HepG2 (cell line): ENCODE results near the gene OR1S1. TPM values are rescaled to one million over a fixed set of nuclear protein-coding genes. Genes with fewer than 3 reads are reported as not detected.

Experiments
- ATAC-seq: fragments of 200-7000 bp; cut with Tn5 transposase; 3 replicates; pipeline ENCODE4 v1.9.1; 2020; ENCODE audit warnings: mild to moderate bottlenecking, moderate library complexity
- BruUV-seq: library from RNA; stranded (reverse); fragments of 400-500 nt; replicated peaks from 2 replicates; lab custom pipeline; 2021; lab: Mats Ljungman, UMichigan
- CTCF ChIA-PET: fragments of 300-600 bp; formaldehyde crosslinking; extraction: SDS; loops from one replicate; lab custom pipeline; 2021; ENCODE audit warnings: low total read pairs, inconsistent platforms, low intra/inter-chr PET ratio; lab: Yijun Ruan, JAX
- POLR2A ChIA-PET: fragments of 350-600 bp; sonication (Branson Sonifier 250); formaldehyde crosslinking; loops from one replicate; lab custom pipeline; 2020; ENCODE audit warnings: antibody characterized with exemption, inconsistent platforms; lab: Yijun Ruan, JAX
- DNase-seq: peaks from one replicate; pipeline ENCODE4 v3.0.0-alpha.2; 2015; ENCODE audit warnings: low spot score
- FAIRE-seq: peaks from 3 replicates; lab custom pipeline; 2011; peaks lifted over from hg19 to GRCh38; lab: Jason Lieb, UNC
- H2AFZ ChIP-seq: one replicate; pipeline ENCODE4 v1.6.1; 2011; ENCODE audit warnings: low read length, inconsistent platforms
- H3K27ac ChIP-seq: fragments of 300-600 bp; 3 replicates; pipeline ENCODE4 v1.8.0; 2011; ENCODE audit warnings: mixed run types, mild to moderate bottlenecking, mixed read lengths, low read length, inconsistent platforms; ENCODE audit not compliant: insufficient read depth; ENCODE audit errors: extremely low read length
- H3K27me3 ChIP-seq, 2 experiments: fragments of 200-600 bp in 1 of 2; 2 replicates in 1 of 2; 3 replicates in 1 of 2; pipeline versions ENCODE4 v1.6.0 to v1.8.0; 2011; ENCODE audit warnings: low read length in 2 of 2, mild to moderate bottlenecking in 2 of 2, moderate library complexity in 2 of 2, inconsistent platforms in 1 of 2; ENCODE audit not compliant: insufficient read depth in 2 of 2, control insufficient read depth in 1 of 2
- H3K36me3 ChIP-seq, 2 experiments: fragments of 200-600 bp in 1 of 2; replicated peaks in 1 of 2; 2 replicates in 1 of 2; 3 replicates in 1 of 2; pipeline versions ENCODE4 v1.5.1 to v1.8.0; 2011; ENCODE audit warnings: low read length in 2 of 2, inconsistent platforms in 1 of 2; ENCODE audit not compliant: insufficient read depth in 2 of 2, control insufficient read depth in 1 of 2
- H3K4me1 ChIP-seq: 2 replicates; pipeline ENCODE4 v1.5.1; 2012; ENCODE audit warnings: low read length, inconsistent platforms; ENCODE audit not compliant: insufficient read depth
- H3K4me2 ChIP-seq: 2 replicates; pipeline ENCODE4 v1.6.0; 2011; ENCODE audit warnings: low read depth, low read length, inconsistent platforms
- H3K4me3 ChIP-seq, 3 experiments: fragments of 200-600 bp in 1 of 3; sonication (generic), shearing (Covaris generic) in 1 of 3; replicated peaks in 1 of 3; 2 replicates each; pipeline ENCODE4 v1.5.1; 2011 to 2016; ENCODE audit warnings: low read length in 3 of 3, inconsistent platforms in 2 of 3, low read depth in 2 of 3, mild to moderate bottlenecking in 2 of 3, control low read depth in 1 of 3, mixed read lengths in 1 of 3; ENCODE audit not compliant: insufficient read depth in 1 of 3
- H3K79me2 ChIP-seq: one replicate; pipeline ENCODE4 v1.6.1; 2011; ENCODE audit warnings: low read length, inconsistent platforms; ENCODE audit not compliant: insufficient read depth
- H3K9ac ChIP-seq: 2 replicates; pipeline ENCODE4 v1.6.0; 2011; ENCODE audit warnings: mild to moderate bottlenecking, low read depth, low read length, inconsistent platforms; ENCODE audit not compliant: insufficient read depth
- H3K9me3 ChIP-seq: 2 replicates; pipeline ENCODE4 v1.5.1; 2012; ENCODE audit warnings: mild to moderate bottlenecking, low read length
- H4K20me1 ChIP-seq: 2 replicates; pipeline ENCODE4 v1.6.0; 2011; ENCODE audit warnings: inconsistent platforms, mild to moderate bottlenecking, low read length, moderate library complexity; ENCODE audit not compliant: insufficient read depth
- IRF2 ChIP-seq: IDR thresholded peaks from 2 replicates; pipeline ENCODE4 v1.6.1; 2018; ENCODE audit warnings: missing genetic modification reagents, missing compliant biosample characterization
- KAT7 ChIP-seq: IDR thresholded peaks from 2 replicates; pipeline ENCODE4 v1.6.1; 2018; ENCODE audit warnings: borderline replicate concordance, missing compliant biosample characterization
- NR1H2 ChIP-seq: sonication (generic); formaldehyde crosslinking; IDR thresholded peaks from 2 replicates; pipeline ENCODE4 v1.8.1; 2022; ENCODE audit warnings: low read depth, missing genetic modification reagents, borderline replicate concordance
- RARG ChIP-seq: sonication (generic); formaldehyde crosslinking; IDR thresholded peaks from 2 replicates; pipeline ENCODE4 v1.4.0; 2020; ENCODE audit warnings: low read depth, mild to moderate bottlenecking, missing genetic modification reagents
- RXRB ChIP-seq: IDR thresholded peaks from 2 replicates; pipeline ENCODE4 v1.6.1; 2016; ENCODE audit warnings: borderline replicate concordance, missing genetic modification reagents, missing compliant biosample characterization
- STAG1 ChIP-seq: sonication (generic); formaldehyde crosslinking; IDR thresholded peaks from 2 replicates; pipeline ENCODE4 v1.4.0; 2020; ENCODE audit warnings: missing genetic modification reagents
- U2AF1 ChIP-seq: fragments of 200-400 bp; formaldehyde crosslinking; optimal IDR thresholded peaks from 2 replicates; pipeline ENCODE3; 2017; ENCODE audit warnings: mild to moderate bottlenecking, low read depth, low read length
- ZNF33A ChIP-seq: sonication (generic); formaldehyde crosslinking; IDR thresholded peaks from 2 replicates; pipeline ENCODE4 v1.5.1; 2020; ENCODE audit warnings: missing genetic modification reagents, mild to moderate bottlenecking, moderate library complexity, borderline replicate concordance
- ZNF430 ChIP-seq: sonication (generic); formaldehyde crosslinking; IDR thresholded peaks from 2 replicates; pipeline ENCODE4 v1.9.0; 2021; ENCODE audit warnings: mild to moderate bottlenecking, missing genetic modification reagents
- ZNF432 ChIP-seq: sonication (generic); formaldehyde crosslinking; IDR thresholded peaks from 2 replicates; pipeline ENCODE4 v1.5.0; 2020; ENCODE audit warnings: missing genetic modification reagents, mild to moderate bottlenecking, borderline replicate concordance
- in situ Hi-C: cut with HindIII; loops from 2 replicates; pipeline ENCODE4 v1.10.0; 2017; ENCODE audit warnings: low pct_unique_long_range_greater_than_20kb; ENCODE audit not compliant: extremely low pct_ligation_motif_present
- intact Hi-C: fragments of 100-400 bp; cut with micrococcal nuclease; formaldehyde crosslinking; loops from one replicate; pipeline ENCODE4 v1.10.0; 2022; ENCODE audit not compliant: unreplicated experiment
- polyA plus RNA-seq, 8 experiments: library from polyadenylated mRNA; depleted of rRNA in 3 of 8; stranded (reverse) in 7 of 8; unstranded in 1 of 8; fragments of >200 nt; fragmentation: Illumina TruSeq in 4 of 8; extraction: Trizol in 4 of 8; gene quantifications; 2 replicates each; pipeline versions ENCODE4 v1.2.1 to v1.2.3, GENCODE V29; 2011 to 2016; ENCODE audit warnings: low read depth in 4 of 8, missing spikeins in 1 of 8, mixed read lengths in 1 of 8; ENCODE audit not compliant: insufficient read depth in 1 of 8
- total RNA-seq, 5 experiments: library from RNA; depleted of rRNA; stranded (reverse); fragments of >200 nt; fragmentation: Illumina TruSeq; extraction: Trizol; gene quantifications; 2 replicates each; pipeline ENCODE4 v1.2.3, GENCODE V29; 2016; ENCODE audit warnings: low read depth in 1 of 5
- TF ChIP-seq, protein P1 (sequence below): sonication (generic); formaldehyde crosslinking; IDR thresholded peaks from 2 replicates; pipeline ENCODE4 v1.4.0; 2020; ENCODE audit warnings: missing genetic modification reagents
- TF ChIP-seq, protein P2 (sequence below): sonication (generic); formaldehyde crosslinking; IDR thresholded peaks from 2 replicates; pipeline ENCODE4 v1.5.0; 2020; ENCODE audit warnings: missing genetic modification reagents, mild to moderate bottlenecking, borderline replicate concordance
- TF ChIP-seq, protein P3 (sequence below): sonication (generic); formaldehyde crosslinking; IDR thresholded peaks from 2 replicates; pipeline ENCODE4 v1.5.0; 2020; ENCODE audit warnings: missing genetic modification reagents
- TF ChIP-seq, protein P4 (sequence below): sonication (generic); formaldehyde crosslinking; IDR thresholded peaks from 2 replicates; pipeline ENCODE4 v1.9.0; 2021; ENCODE audit warnings: mild to moderate bottlenecking, missing genetic modification reagents

Gene OR1S1
- total and polyA plus RNA-seq, 2 of the 13 experiments (the other 11 are each of a cell fraction or from before 2014, with no cell fraction given), result not detected

DNA sequence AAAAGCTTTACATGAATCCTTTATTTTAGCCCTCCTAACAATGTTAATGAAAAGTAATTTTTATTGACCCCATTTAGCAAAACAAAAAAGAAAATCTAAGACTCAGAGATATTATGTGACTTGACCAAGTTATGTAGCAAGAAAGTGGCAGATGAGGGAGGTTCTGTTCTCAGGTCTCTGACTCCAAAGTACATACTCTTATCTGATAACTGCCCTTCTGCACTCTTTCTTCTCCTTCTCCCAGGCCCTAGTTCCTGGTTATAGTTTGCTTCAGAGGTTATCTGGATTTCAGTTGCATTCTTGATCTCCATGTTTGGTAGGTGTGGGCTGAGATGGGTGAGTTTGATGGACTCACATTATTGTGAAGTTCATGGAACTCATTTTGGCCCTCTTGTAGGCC is 19.1 kb upstream of the OR1S1 start:
- DNase-seq (no peak), ATAC-seq (no peak), FAIRE-seq (no peak)
- Histone ChIP-seq H3K27me3 (peaks cover 0 to under 1% of the 10 kb centered on the region in 2 experiments; a peak in 1 of 5 replicates), H4K20me1 (no peaks in the 10 kb centered on the region), H2AFZ (no peak overlapping the region), H3K27ac (no peak overlapping the region), H3K36me3 (no peaks in the 10 kb centered on the region), H3K9me3 (peaks cover 19% of the 10 kb centered on the region), H3K4me3 (no peak overlapping the region), H3K9ac (no peak overlapping the region), H3K4me1 (peaks cover 5% of the 10 kb centered on the region; the same call in 1 of the 2 replicates), H3K79me2 (no peaks in the 10 kb centered on the region), H3K4me2 (no peak overlapping the region)
- ChIA-PET POLR2A (no interaction called here), CTCF (no interaction called here)
- no TSS peak for BruUV-seq
- intact Hi-C loops (no loop called here), in situ Hi-C loops (no loop called here)
- TF ChIP-seq ZNF432 (CRISPR knock-in tag), result no peak
- TF ChIP-seq KAT7 (CRISPR knock-in tag), result no peak
- TF ChIP-seq RARG (CRISPR knock-in tag), result no peak
- no peak for TF ChIP-seq STAG1 (CRISPR knock-in tag)
- TF ChIP-seq IRF2, result no peak
- no peak for TF ChIP-seq NR1H2 (CRISPR knock-in tag)
- TF ChIP-seq RXRB, result no peak
- TF ChIP-seq, protein P1, sequence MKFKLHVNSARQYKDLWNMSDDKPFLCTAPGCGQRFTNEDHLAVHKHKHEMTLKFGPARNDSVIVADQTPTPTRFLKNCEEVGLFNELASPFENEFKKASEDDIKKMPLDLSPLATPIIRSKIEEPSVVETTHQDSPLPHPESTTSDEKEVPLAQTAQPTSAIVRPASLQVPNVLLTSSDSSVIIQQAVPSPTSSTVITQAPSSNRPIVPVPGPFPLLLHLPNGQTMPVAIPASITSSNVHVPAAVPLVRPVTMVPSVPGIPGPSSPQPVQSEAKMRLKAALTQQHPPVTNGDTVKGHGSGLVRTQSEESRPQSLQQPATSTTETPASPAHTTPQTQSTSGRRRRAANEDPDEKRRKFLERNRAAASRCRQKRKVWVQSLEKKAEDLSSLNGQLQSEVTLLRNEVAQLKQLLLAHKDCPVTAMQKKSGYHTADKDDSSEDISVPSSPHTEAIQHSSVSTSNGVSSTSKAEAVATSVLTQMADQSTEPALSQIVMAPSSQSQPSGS, result no peak
- TF ChIP-seq, protein P2, sequence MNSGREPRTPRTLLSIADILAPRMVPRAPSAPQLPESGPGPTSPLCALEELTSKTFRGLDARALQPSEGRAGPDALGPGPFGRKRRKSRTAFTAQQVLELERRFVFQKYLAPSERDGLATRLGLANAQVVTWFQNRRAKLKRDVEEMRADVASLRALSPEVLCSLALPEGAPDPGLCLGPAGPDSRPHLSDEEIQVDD (CRISPR knock-in tag), result no peak
- TF ChIP-seq U2AF1, result no peak
- TF ChIP-seq ZNF33A (CRISPR knock-in tag), result no peak
- TF ChIP-seq, protein P3, sequence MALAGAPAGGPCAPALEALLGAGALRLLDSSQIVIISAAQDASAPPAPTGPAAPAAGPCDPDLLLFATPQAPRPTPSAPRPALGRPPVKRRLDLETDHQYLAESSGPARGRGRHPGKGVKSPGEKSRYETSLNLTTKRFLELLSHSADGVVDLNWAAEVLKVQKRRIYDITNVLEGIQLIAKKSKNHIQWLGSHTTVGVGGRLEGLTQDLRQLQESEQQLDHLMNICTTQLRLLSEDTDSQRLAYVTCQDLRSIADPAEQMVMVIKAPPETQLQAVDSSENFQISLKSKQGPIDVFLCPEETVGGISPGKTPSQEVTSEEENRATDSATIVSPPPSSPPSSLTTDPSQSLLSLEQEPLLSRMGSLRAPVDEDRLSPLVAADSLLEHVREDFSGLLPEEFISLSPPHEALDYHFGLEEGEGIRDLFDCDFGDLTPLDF (CRISPR knock-in tag), result no peak
- TF ChIP-seq, protein P4, sequence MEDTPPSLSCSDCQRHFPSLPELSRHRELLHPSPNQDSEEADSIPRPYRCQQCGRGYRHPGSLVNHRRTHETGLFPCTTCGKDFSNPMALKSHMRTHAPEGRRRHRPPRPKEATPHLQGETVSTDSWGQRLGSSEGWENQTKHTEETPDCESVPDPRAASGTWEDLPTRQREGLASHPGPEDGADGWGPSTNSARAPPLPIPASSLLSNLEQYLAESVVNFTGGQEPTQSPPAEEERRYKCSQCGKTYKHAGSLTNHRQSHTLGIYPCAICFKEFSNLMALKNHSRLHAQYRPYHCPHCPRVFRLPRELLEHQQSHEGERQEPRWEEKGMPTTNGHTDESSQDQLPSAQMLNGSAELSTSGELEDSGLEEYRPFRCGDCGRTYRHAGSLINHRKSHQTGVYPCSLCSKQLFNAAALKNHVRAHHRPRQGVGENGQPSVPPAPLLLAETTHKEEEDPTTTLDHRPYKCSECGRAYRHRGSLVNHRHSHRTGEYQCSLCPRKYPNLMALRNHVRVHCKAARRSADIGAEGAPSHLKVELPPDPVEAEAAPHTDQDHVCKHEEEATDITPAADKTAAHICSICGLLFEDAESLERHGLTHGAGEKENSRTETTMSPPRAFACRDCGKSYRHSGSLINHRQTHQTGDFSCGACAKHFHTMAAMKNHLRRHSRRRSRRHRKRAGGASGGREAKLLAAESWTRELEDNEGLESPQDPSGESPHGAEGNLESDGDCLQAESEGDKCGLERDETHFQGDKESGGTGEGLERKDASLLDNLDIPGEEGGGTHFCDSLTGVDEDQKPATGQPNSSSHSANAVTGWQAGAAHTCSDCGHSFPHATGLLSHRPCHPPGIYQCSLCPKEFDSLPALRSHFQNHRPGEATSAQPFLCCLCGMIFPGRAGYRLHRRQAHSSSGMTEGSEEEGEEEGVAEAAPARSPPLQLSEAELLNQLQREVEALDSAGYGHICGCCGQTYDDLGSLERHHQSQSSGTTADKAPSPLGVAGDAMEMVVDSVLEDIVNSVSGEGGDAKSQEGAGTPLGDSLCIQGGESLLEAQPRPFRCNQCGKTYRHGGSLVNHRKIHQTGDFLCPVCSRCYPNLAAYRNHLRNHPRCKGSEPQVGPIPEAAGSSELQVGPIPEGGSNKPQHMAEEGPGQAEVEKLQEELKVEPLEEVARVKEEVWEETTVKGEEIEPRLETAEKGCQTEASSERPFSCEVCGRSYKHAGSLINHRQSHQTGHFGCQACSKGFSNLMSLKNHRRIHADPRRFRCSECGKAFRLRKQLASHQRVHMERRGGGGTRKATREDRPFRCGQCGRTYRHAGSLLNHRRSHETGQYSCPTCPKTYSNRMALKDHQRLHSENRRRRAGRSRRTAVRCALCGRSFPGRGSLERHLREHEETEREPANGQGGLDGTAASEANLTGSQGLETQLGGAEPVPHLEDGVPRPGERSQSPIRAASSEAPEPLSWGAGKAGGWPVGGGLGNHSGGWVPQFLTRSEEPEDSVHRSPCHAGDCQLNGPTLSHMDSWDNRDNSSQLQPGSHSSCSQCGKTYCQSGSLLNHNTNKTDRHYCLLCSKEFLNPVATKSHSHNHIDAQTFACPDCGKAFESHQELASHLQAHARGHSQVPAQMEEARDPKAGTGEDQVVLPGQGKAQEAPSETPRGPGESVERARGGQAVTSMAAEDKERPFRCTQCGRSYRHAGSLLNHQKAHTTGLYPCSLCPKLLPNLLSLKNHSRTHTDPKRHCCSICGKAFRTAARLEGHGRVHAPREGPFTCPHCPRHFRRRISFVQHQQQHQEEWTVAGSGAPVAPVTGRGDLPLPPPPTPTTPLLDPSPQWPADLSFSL (CRISPR knock-in tag), result no peak
- TF ChIP-seq ZNF430 (CRISPR knock-in tag), result no peak
